Esophagus muscularis mucosa (tissue), 3 donors: ENCODE measurements around the gene LRRC71.

Experiments used
- POLR2AphosphoS5 ChIP-seq, 2 donors: sonication (generic); formaldehyde crosslinking; IDR thresholded peaks; one replicate each; pipeline ENCODE4 v1.6.1; 2017; ENCODE audit warnings: antibody characterized with exemption in 2 of 2
- TF ChIP-seq, protein P1 (sequence below), 3 experiments: fragments of 200-600 bp in 2 of 3; fragments of 450-650 bp in 1 of 3; sonication (generic) in 2 of 3; IDR thresholded peaks; one replicate each; pipeline ENCODE4 v1.5.1; 2017 to 2019; ENCODE audit warnings: antibody characterized with exemption in 3 of 3, mild to moderate bottlenecking in 2 of 3, moderate library complexity in 1 of 3

DNA sequence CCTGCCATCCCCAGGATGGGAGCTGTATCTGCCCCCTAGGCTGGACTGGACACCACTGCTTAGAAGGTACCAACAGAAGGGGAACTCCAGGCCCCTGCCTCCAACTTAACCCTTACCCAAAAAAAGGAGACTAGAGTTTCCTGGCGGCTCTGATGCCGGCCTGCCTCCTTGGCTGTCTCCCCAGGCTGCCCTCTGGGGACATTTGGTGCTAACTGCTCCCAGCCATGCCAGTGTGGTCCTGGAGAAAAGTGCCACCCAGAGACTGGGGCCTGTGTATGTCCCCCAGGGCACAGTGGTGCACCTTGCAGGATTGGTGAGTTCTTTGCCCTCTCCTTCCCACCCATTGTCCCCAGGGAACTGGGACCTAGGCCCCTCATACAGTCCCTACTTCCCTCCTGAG lies 8.1 kb upstream of the LRRC71 start:
- TF ChIP-seq, protein P1, sequence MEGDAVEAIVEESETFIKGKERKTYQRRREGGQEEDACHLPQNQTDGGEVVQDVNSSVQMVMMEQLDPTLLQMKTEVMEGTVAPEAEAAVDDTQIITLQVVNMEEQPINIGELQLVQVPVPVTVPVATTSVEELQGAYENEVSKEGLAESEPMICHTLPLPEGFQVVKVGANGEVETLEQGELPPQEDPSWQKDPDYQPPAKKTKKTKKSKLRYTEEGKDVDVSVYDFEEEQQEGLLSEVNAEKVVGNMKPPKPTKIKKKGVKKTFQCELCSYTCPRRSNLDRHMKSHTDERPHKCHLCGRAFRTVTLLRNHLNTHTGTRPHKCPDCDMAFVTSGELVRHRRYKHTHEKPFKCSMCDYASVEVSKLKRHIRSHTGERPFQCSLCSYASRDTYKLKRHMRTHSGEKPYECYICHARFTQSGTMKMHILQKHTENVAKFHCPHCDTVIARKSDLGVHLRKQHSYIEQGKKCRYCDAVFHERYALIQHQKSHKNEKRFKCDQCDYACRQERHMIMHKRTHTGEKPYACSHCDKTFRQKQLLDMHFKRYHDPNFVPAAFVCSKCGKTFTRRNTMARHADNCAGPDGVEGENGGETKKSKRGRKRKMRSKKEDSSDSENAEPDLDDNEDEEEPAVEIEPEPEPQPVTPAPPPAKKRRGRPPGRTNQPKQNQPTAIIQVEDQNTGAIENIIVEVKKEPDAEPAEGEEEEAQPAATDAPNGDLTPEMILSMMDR (IDR thresholded peaks at IDR 0.05), result no peak
- no peak for TF ChIP-seq POLR2AphosphoS5 (IDR thresholded peaks at IDR 0.05)
